CD4-positive, alpha-beta T cell (primary cell): ENCODE results near the gene WDR35. TPM values are rescaled to one million over a fixed set of nuclear protein-coding genes. Genes with fewer than 3 reads are reported as not detected.

Experiments used
- ATAC-seq: fragments of 200-7000 bp; cut with Tn5 transposase; one replicate; pipeline ENCODE4 v1.10.0; 2022; ENCODE audit warnings: mild to moderate bottlenecking; ENCODE audit not compliant: poor library complexity
- CTCF ChIA-PET: fragments of 350-600 bp; sonication (Branson Sonifier 250); formaldehyde crosslinking; loops from one replicate; lab custom pipeline; 2021; ENCODE audit warnings: antibody characterized with exemption, inconsistent platforms; lab: Charles Lee
- POLR2A ChIA-PET: fragments of 350-600 bp; sonication (Branson Sonifier 250); formaldehyde crosslinking; loops from one replicate; lab custom pipeline; 2021; ENCODE audit warnings: antibody characterized with exemption, inconsistent platforms; lab: Charles Lee
- DNase-seq, 14 experiments: peaks; one replicate each; pipeline ENCODE4 v3.0.0-alpha.2; 2013 to 2020; ENCODE audit warnings: mixed read lengths in 2 of 14
- H3K27ac ChIP-seq, 2 donors: one replicate each; pipeline versions ENCODE4 v1.5.1 to v1.7.0; 2013; ENCODE audit warnings: low read length in 2 of 2, low read depth in 1 of 2, mild to moderate bottlenecking in 1 of 2
- H3K27me3 ChIP-seq, 2 experiments: 1 replicate in 1 of 2; 2 replicates in 1 of 2; pipeline versions ENCODE4 v1.6.1 to v1.7.0; 2013; ENCODE audit warnings: low read length in 2 of 2, control low read depth in 1 of 2, mild to moderate bottlenecking in 1 of 2, moderate library complexity in 1 of 2; ENCODE audit not compliant: insufficient read depth in 2 of 2, control insufficient read depth in 1 of 2
- H3K36me3 ChIP-seq: one replicate; pipeline ENCODE4 v1.6.1; 2013; ENCODE audit warnings: low read length, control low read depth; ENCODE audit not compliant: insufficient read depth
- H3K4me1 ChIP-seq: one replicate; pipeline ENCODE4 v1.6.1; 2013; ENCODE audit warnings: low read length, control low read depth; ENCODE audit not compliant: insufficient read depth
- H3K4me3 ChIP-seq: one replicate; pipeline ENCODE4 v1.5.1; 2013; ENCODE audit warnings: mild to moderate bottlenecking, low read length, moderate library complexity
- H3K9me3 ChIP-seq, 2 experiments: 1 replicate in 1 of 2; 2 replicates in 1 of 2; pipeline versions ENCODE4 v1.6.1 to v1.7.0; 2013; ENCODE audit warnings: low read length in 2 of 2, mild to moderate bottlenecking in 2 of 2, control low read depth in 1 of 2, moderate library complexity in 1 of 2; ENCODE audit not compliant: control insufficient read depth in 1 of 2, insufficient read depth in 1 of 2
- H3K27ac Mint-ChIP-seq: one replicate; pipeline ENCODE4 v1.8.0; 2020; ENCODE audit warnings: mixed read lengths
- H3K27me3 Mint-ChIP-seq: one replicate; pipeline ENCODE4 v1.8.0; 2021; ENCODE audit warnings: mixed read lengths
- H3K36me3 Mint-ChIP-seq: one replicate; pipeline ENCODE4 v1.8.0; 2021; ENCODE audit warnings: low read depth, mixed read lengths
- H3K4me1 Mint-ChIP-seq: one replicate; pipeline ENCODE4 v1.8.0; 2021; ENCODE audit warnings: low read depth, mixed read lengths
- H3K4me3 Mint-ChIP-seq: one replicate; pipeline ENCODE4 v1.8.0; 2020; ENCODE audit warnings: mild to moderate bottlenecking, mixed read lengths
- H3K9me3 Mint-ChIP-seq: one replicate; pipeline ENCODE4 v1.8.0; 2020; ENCODE audit warnings: mixed read lengths
- intact Hi-C, 2 experiments: fragments of 100-400 bp; cut with DNase I in 1 of 2; cut with micrococcal nuclease in 1 of 2; formaldehyde crosslinking; loops; one replicate each; pipeline versions ENCODE4 v1.15.1 to v1.9.0; 2023 to 2025; cut with DNase I, micrococcal nuclease
- polyA plus RNA-seq, 2 donors: library from polyadenylated mRNA; unstranded; fragments of 120-200 nt; gene quantifications; one replicate each; pipeline ENCODE4 v1.2.1, GENCODE V29; 2013
- total RNA-seq, 174 experiments: library from RNA in 2 of 174; stranded (reverse) in 2 of 174; gene quantifications; one replicate each; pipeline ENCODE4 v1.2.3 and lab custom pipeline; 2021 to 2026
- TF ChIP-seq, protein P1 (sequence below): fragments of 200-600 bp; IDR thresholded peaks from one replicate; pipeline ENCODE4 v1.8.0; 2022; ENCODE audit warnings: antibody characterized with exemption, mild to moderate bottlenecking

WDR35 gene
- total RNA-seq = 1 to 10 TPM; 2.8 to 3.2 TPM
- polyA plus RNA-seq (2013, experiment 1 of 2) = 4.9 TPM
- 4.5 TPM for polyA plus RNA-seq (2013, experiment 2 of 2)
- 8.9 to 59.8 (median 24.7) reads per million in 172 experiments for total RNA-seq (lab: John Stamatoyannopoulos, UW)

DNA sequence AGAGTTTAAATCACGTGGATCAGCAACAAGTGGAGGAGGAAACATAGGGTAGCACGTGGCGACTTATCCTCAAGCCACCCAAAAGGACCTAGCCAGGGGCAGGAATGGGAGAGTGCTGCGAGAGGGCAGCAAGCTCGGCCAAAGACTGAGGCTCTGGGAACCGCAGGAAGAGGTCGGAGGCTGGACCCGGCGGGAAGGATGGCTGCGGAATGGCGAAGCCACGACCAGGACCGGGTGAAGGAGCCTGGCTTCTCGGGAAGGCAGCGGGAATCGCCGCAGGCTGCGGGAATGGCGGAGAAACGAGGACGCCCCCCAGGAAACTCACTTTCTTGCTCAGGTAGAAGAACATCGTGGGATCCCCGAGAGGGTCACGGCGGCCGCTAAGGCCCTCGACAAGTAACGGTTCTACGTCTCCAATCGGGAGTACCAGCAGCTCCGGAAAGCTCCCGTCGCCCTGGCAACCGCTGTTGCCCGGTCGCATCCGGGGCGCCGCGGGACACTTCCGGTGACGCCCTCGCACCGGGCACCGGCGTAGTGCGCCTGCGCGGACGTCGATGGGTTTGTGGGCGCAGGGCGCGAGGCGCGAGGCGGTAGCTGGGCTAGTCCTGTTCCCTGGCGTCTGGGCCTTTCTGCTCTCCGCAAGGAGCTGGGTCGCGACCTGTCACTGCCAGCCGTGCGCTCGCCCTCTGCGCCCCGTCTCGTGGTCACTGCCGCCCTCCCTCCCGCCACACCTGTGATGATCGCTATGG is at the start of gene WDR35:
WDR35 (minus strand) TSS at position 439 of the 749 bp plus-strand sequence; CDS start at position 349, 90 bp downstream.
- Histone ChIP-seq H3K9me3 (no peaks in the 10 kb centered on the region), H3K4me1 (peaks cover 14% of the 10 kb centered on the region), H3K4me3 (peak within 1 kb of the TSS; percentile 90), H3K27ac (peak within 1 kb of the TSS; percentile 65 to 71), H3K36me3 (no peaks in the 10 kb centered on the region), H3K27me3 (peaks cover 0 to 11% of the 10 kb centered on the region in 2 experiments)
- Mint-ChIP-seq H3K4me1 (peaks cover 20% of the 10 kb centered on the region), H3K27ac (peak within 1 kb of the TSS; percentile 82), H3K27me3 (peaks cover 23% of the 10 kb centered on the region), H3K4me3 (peak within 1 kb of the TSS; percentile 93), H3K36me3 (no peaks in the 10 kb centered on the region), H3K9me3 (no peaks in the 10 kb centered on the region)
- ChIA-PET POLR2A (interaction anchor here (0.7 to 1.5 kb wide), 6 partner anchors 62 to 1429 kb away, joined by 3 to 15 read pairs (median 6); partner anchors contain the start of genes LAPTM4A, RDH14 and TTC32), CTCF (no interaction called here)
- peak; percentile 76 to 93 (median 87) for DNase-seq
- intact Hi-C loops = loop anchor here (2.0 to 10.0 kb wide), 5 partner anchors 85 to 1427 kb away; partner anchors contain the start of genes PUM2 (in 1 of the 2) and TTC32 (in 1 of the 2)
- TF ChIP-seq, protein P1, sequence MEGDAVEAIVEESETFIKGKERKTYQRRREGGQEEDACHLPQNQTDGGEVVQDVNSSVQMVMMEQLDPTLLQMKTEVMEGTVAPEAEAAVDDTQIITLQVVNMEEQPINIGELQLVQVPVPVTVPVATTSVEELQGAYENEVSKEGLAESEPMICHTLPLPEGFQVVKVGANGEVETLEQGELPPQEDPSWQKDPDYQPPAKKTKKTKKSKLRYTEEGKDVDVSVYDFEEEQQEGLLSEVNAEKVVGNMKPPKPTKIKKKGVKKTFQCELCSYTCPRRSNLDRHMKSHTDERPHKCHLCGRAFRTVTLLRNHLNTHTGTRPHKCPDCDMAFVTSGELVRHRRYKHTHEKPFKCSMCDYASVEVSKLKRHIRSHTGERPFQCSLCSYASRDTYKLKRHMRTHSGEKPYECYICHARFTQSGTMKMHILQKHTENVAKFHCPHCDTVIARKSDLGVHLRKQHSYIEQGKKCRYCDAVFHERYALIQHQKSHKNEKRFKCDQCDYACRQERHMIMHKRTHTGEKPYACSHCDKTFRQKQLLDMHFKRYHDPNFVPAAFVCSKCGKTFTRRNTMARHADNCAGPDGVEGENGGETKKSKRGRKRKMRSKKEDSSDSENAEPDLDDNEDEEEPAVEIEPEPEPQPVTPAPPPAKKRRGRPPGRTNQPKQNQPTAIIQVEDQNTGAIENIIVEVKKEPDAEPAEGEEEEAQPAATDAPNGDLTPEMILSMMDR = no peak
- ATAC-seq = peak; percentile 91

DNA sequence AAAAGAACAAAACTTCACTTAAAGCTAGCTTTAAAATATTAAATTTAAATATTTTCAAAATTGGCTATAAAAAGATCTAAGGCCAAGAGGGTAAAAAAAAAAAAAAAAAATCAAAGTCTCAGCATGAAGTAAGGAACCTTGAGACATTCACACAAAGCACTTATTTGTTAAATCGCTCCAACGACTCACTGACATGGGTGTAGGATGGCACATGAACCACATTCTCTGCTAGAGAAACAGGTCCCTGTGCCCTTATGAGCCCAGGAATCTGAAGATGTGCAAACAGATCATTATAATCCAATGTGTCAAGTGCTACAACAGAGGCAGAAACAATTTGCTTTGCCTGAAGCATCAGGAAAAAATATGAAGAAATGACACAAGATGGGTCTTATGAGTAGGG is 47.8 kb upstream of the WDR35 start:
- H3K4me1 Mint-ChIP-seq = peaks cover 5% of the 10 kb centered on the region
- no peaks in the 10 kb centered on the region for H3K9me3 Mint-ChIP-seq
- Histone ChIP-seq H3K4me3 (no peak overlapping the region), H3K36me3 (peaks cover 86% of the 10 kb centered on the region), H3K9me3 (no peaks in the 10 kb centered on the region), H3K27me3 (no peaks in the 10 kb centered on the region), H3K4me1 (no peaks in the 10 kb centered on the region), H3K27ac (no peak overlapping the region)
- ATAC-seq = no peak
- intact Hi-C loops = no loop called here
- POLR2A ChIA-PET = no interaction called here
- CTCF ChIA-PET = interaction anchor here (0.7 kb wide), 1 partner anchor 55 kb away, joined by 3 read pairs; no protein-coding TSS in a partner anchor
- no peak overlapping the region for H3K27ac Mint-ChIP-seq
- TF ChIP-seq, protein P1 = no peak
- H3K36me3 Mint-ChIP-seq = peaks cover 90% of the 10 kb centered on the region
- H3K27me3 Mint-ChIP-seq = no peaks in the 10 kb centered on the region
- DNase-seq = no peak
- no peak overlapping the region for H3K4me3 Mint-ChIP-seq

DNA sequence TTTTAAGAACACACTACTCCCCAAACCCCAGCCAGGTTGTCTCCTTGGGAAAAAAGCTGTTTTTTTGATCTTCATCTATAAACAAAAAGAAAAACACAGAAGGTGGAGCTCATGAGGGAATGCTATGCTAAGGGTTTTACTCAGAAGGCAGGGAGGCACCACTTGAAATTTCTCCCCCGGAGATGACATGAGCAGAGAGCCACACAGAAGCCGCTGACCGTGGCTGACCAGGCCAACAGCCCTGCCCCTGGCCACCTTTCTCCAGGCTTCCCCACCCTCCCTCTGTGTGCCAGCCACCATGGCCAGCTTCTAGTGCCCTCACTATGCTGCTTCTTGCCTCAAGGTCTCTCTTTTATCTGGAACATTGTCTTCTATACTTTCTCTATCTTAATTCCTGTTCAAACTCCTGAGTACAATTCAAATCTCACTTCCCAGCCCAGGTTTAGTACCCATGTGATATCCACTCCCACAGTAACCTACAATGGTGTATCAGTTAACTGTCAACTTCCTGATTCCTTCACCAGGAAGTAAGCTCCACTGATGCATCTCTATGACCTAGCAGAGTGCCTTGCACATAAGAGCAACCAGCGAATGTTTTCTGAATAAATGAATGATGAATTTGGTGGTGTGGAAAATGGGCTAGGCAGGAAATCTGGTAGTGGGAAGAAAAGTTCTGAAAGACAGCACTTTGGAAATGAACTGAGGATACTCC is 46.2 kb upstream of the WDR35 start:
- ChIA-PET CTCF (interaction anchor here (1.8 kb wide), 1 partner anchor 21 kb away, joined by 5 read pairs; no protein-coding TSS in a partner anchor), POLR2A (no interaction called here)
- no peak overlapping the region for H3K4me3 Mint-ChIP-seq
- H3K36me3 Mint-ChIP-seq = peaks cover 97% of the 10 kb centered on the region
- DNase-seq (no peak), ATAC-seq (no peak)
- no peaks in the 10 kb centered on the region for H3K27me3 ChIP-seq
- H3K4me1 ChIP-seq = no peaks in the 10 kb centered on the region
- no peak overlapping the region for H3K27ac Mint-ChIP-seq
- TF ChIP-seq, protein P1 = no peak
- intact Hi-C loops = no loop called here
- no peak overlapping the region for H3K4me3 ChIP-seq
- no peaks in the 10 kb centered on the region for H3K27me3 Mint-ChIP-seq
- peaks cover 91% of the 10 kb centered on the region for H3K36me3 ChIP-seq
- no peaks in the 10 kb centered on the region for H3K9me3 Mint-ChIP-seq
- no peaks in the 10 kb centered on the region for H3K9me3 ChIP-seq
- peaks cover 5% of the 10 kb centered on the region for H3K4me1 Mint-ChIP-seq
- no peak overlapping the region for H3K27ac ChIP-seq
